GM12878 (cell line): Measurements from ENCODE around the gene PLEKHG2. TPM values are rescaled to one million over a fixed set of nuclear protein-coding genes. Genes with fewer than 3 reads are reported as not detected.

Source experiments
- ATF3 ChIP-seq: IDR thresholded peaks from 2 replicates; pipeline ENCODE4 v1.6.1; 2011; ENCODE audit warnings: low read depth, mild to moderate bottlenecking, low read length, moderate library complexity, borderline replicate concordance; ENCODE audit errors: extremely low read depth
- CREM ChIP-seq: IDR thresholded peaks from 2 replicates; pipeline ENCODE4 v1.6.1; 2014; ENCODE audit warnings: antibody characterized with exemption, low read depth
- DPF2 ChIP-seq: fragments of 450-650 bp; IDR thresholded peaks from 2 replicates; pipeline ENCODE4 v1.6.1; 2017; ENCODE audit warnings: mild to moderate bottlenecking
- EP300 ChIP-seq, 2 experiments: fragments of 150-350 bp in 1 of 2; IDR thresholded peaks; 2 replicates each; pipeline ENCODE4 v1.6.1; 2011 to 2012; ENCODE audit warnings: low read depth in 2 of 2, low read length in 2 of 2, borderline replicate concordance in 1 of 2, improper control_type of control experiment in 1 of 2, inconsistent platforms in 1 of 2; ENCODE audit not compliant: control insufficient read depth in 1 of 2
- GATAD2B ChIP-seq: fragments of 450-650 bp; conservative IDR thresholded peaks from 2 replicates; pipeline ENCODE4 v1.6.1; 2017; ENCODE audit warnings: low read depth, mild to moderate bottlenecking, moderate library complexity
- MEF2A ChIP-seq: IDR thresholded peaks from 2 replicates; pipeline ENCODE4 v1.6.1; 2011; ENCODE audit warnings: low read depth, mild to moderate bottlenecking, low read length, moderate library complexity; ENCODE audit not compliant: insufficient read depth
- MYC ChIP-seq: IDR thresholded peaks from 2 replicates; pipeline ENCODE4 v1.6.1; 2011; ENCODE audit warnings: mild to moderate bottlenecking, low read length, moderate library complexity, inconsistent platforms; ENCODE audit not compliant: insufficient read depth, insufficient replicate concordance, insufficient read length, severe bottlenecking
- RAD21 ChIP-seq: IDR thresholded peaks from 2 replicates; pipeline ENCODE4 v1.6.1; 2011; ENCODE audit warnings: mild to moderate bottlenecking, low read depth, low read length, moderate library complexity; ENCODE audit not compliant: insufficient read depth
- RELB ChIP-seq: fragments of 450-650 bp; IDR thresholded peaks from 2 replicates; pipeline ENCODE4 v1.6.1; 2017; ENCODE audit warnings: low read depth, mild to moderate bottlenecking, moderate library complexity
- SKIL ChIP-seq: fragments of 450-650 bp; IDR thresholded peaks from 2 replicates; pipeline ENCODE4 v1.6.1; 2017; ENCODE audit warnings: mild to moderate bottlenecking, low read depth, inconsistent platforms; ENCODE audit not compliant: poor library complexity, severe bottlenecking
- SMAD1 ChIP-seq: fragments of 450-650 bp; IDR thresholded peaks from 2 replicates; pipeline ENCODE4 v1.6.1; 2018; ENCODE audit warnings: mild to moderate bottlenecking, low read depth; ENCODE audit not compliant: partially characterized antibody
- SMC3 ChIP-seq: IDR thresholded peaks from 2 replicates; pipeline ENCODE4 v1.6.1; 2011; ENCODE audit warnings: low read length, improper control_type of control experiment, borderline replicate concordance
- SP1 ChIP-seq: IDR thresholded peaks from one replicate; pipeline ENCODE4 v1.6.1; 2011; ENCODE audit warnings: low read depth, low read length
- SUZ12 ChIP-seq: fragments of 200-600 bp; sonication (generic); IDR thresholded peaks from one replicate; pipeline ENCODE4 v1.6.1; 2018; ENCODE audit warnings: antibody characterized with exemption, mild to moderate bottlenecking; ENCODE audit not compliant: unreplicated experiment
- ZBTB40 ChIP-seq: fragments of 450-650 bp; IDR thresholded peaks from 2 replicates; pipeline ENCODE4 v1.6.1; 2016; ENCODE audit warnings: mild to moderate bottlenecking, moderate library complexity, borderline replicate concordance
- ZNF622 ChIP-seq: fragments of 450-650 bp; IDR thresholded peaks from 2 replicates; pipeline ENCODE4 v1.6.1; 2017; ENCODE audit warnings: mild to moderate bottlenecking, inconsistent platforms
- ZSCAN29 ChIP-seq: fragments of 450-650 bp; IDR thresholded peaks from 2 replicates; pipeline ENCODE4 v1.6.1; 2017; ENCODE audit warnings: mild to moderate bottlenecking, moderate library complexity
- polyA plus RNA-seq, 11 experiments: library from polyadenylated mRNA; depleted of rRNA in 4 of 11; unstranded in 6 of 11; stranded (reverse) in 5 of 11; fragments of >200 nt; fragmentation: Nextera tagmentation in 4 of 11; fragmentation: Illumina TruSeq in 1 of 11; extraction: Ambion mirVana in 4 of 11; extraction: Trizol in 1 of 11; gene quantifications; 1 replicate in 1 of 11; 2 replicates in 10 of 11; pipeline versions ENCODE4 v1.2.1 to v1.2.3, GENCODE V29; 2011 to 2016; ENCODE audit warnings: inconsistent platforms in 2 of 11, missing spikeins in 2 of 11, low read depth in 1 of 11
- total RNA-seq, 4 experiments: library from RNA; depleted of rRNA in 3 of 4; stranded (reverse); fragments of >200 nt in 3 of 4; fragmentation: Illumina TruSeq in 1 of 4; extraction: Trizol in 1 of 4; gene quantifications; 2 replicates each; pipeline versions ENCODE4 v1.2.1 to v1.2.3, GENCODE V29; 2013 to 2021

The PLEKHG2 gene
- total and polyA plus RNA-seq, 10 of the 15 experiments (the other 5 are each of a cell fraction or from before 2014, with no cell fraction given) = 3.0 to 62.5 (median 17.2) TPM

- TF ChIP-seq RELB (peak; percentile 59), DPF2 (peak; percentile 80; the same call in 1 of the 2 replicates), EP300 (IDR thresholded peaks at IDR 0.05; ENCODE audit: borderline replicate concordance in 1 of 2, control insufficient read depth in 1 of 2, low read depth in 2 of 2, low read length in 2 of 2) (peak in 1 of 2 experiments; percentile 25; a peak in 1 of 4 replicates), CREM (peak; percentile 96), SP1 (peak; percentile 69), MYC (peak; percentile 42), GATAD2B (peak; percentile 86), ATF3 (no peak), SUZ12 (no peak), ZBTB40 (peak; percentile 89), SKIL (peak; percentile 15), SMAD1 (peak; percentile 62), ZNF622 (no peak), RAD21 (no peak), ZSCAN29 (no peak), SMC3 (no peak), MEF2A (peak; percentile 58; the same call in 1 of the 2 replicates)
These were observed 33.0 kb downstream of the PLEKHG2 start, which contains the start of gene SUPT5H (continued) for GRCh38 chr19:39445196-39446111.
